Endometrium (tissue), 2 donors: ENCODE measurements around the gene TMA7B.

Experiments used
- FAIRE-seq: peaks from 2 replicates; lab custom pipeline; 2012; peaks lifted over from hg19 to GRCh38; lab: Jason Lieb, UNC
- donor health status: control.
- donor health status: control.

The TMA7B gene

DNA sequence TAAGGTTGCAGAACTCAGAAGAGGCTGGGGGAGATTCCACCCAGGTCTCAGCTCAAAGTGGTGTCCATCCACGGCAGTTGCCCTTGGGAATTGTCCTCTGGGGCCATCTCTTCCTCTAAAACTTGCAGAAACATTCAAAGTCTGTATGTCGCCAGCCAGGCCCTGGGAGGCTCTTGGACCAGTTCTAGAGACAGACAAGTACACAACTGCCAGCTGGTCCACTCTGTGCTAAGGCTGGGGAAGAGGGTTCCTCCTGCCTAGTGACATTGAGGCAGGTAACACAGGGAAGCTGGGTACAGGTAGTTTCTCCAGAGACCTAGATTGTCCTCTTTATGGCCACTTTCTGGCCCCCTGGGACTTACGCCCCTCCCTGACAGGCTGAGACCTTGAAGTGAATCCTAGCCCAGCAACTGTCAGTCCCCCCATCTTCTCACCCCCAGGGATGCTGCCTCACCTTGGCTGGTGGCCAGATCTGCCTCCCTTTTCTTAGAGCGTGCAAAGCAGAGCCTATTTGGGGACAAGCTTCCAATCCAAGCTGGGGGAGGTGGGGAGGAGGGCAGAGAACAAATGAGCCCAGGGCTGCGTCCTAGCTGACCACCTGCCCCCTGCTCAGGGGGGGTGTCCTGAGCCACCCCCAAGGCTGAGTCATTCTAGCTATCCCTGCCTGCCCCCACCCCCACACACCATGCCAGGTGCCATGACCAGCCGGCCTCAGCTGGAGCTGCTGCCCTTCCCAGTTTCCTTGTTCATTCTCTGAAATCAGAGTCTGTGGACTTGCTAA, 42.9 kb downstream of the TMA7B start:
- FAIRE-seq = no peak

DNA sequence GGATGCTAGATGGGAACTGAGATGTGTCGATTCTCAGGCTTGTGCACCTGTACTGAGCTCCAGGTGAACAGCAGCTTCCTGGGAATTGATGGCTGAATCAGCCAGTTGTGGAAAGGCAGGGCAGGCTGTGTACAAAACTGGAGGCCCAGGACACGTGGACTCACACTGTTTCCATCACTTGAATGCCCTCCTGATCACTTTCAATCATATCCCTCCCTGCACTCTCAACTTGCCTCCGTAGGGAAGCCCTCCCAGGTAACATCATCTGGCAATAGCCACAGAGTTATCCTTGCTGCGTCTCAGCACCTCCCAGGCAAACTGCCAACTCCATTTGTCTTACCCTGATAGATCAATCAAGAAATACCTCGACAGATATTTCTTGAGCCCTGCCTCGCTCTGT, 44.6 kb downstream of the TMA7B start:
- no peak for FAIRE-seq

GRCh38 chr22:40006641-40007040, 46.4 kb downstream of the TMA7B start:
- no peak for FAIRE-seq

GRCh38 chr22:40007853-40008710, 47.9 kb downstream of the TMA7B start:
- FAIRE-seq = no peak

DNA sequence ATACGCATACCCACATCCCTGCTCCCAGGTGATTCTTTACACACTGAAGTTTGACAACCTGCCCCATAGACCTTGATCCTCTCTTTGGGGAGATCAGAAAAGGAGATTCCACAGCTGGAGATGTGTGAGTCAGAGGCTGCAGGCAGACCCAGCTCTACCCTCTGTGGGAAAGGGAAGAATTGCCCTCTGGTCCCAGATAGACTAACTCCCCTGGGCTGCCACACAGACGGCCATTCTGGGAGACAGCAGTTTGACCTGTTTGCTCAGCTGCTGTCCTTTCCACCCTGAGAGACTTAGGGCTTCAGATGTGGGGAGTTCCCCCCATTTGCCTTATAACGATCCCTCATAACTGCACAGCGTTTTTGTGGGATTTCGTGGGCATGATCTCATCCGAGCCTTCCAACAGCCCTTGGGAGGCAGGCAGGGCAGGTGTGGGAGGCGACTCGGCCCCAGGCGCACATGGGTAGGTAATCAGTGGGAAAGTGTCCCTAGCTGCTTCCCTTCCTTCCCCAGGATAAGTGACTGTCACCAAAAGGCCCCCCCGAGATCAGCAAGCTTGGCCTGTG, 48.6 kb downstream of the TMA7B start:
- FAIRE-seq = no peak

GRCh38 chr22:40009292-40009774, 49.1 kb downstream of the TMA7B start:
- no peak for FAIRE-seq

- FAIRE-seq = no peak
Observed at GRCh38 chr22:40009951-40010671, 49.9 kb downstream of the TMA7B start.

DNA sequence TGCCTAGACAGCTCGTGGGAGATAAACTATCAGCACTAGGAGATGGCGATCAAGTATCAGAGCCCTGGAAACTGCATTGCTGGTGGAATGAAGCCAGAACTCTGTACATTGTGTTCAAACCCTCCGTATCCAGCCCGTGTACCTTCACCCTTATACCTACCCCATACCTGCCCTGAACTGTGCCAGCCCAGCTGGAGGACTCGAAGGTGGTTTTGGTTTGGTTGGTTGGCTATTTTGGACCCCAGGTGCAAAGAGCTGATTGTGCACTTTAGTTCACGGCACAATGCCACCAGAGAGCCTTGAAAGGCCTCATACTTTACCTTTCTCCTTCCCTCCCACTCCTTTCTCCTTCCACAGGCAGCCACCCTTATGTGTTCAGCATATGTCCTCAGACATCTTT, 50.5 kb downstream of the TMA7B start:
- no peak for FAIRE-seq
